GM15510 (cell line): Measurements from ENCODE around the gene NLRC5.

Source experiments
- POLR2A ChIP-seq: IDR thresholded peaks from 3 replicates; pipeline ENCODE4 v1.6.1; 2011; ENCODE audit warnings: borderline replicate concordance; ENCODE audit not compliant: insufficient read length; ENCODE audit errors: extremely low read depth

The NLRC5 gene

DNA sequence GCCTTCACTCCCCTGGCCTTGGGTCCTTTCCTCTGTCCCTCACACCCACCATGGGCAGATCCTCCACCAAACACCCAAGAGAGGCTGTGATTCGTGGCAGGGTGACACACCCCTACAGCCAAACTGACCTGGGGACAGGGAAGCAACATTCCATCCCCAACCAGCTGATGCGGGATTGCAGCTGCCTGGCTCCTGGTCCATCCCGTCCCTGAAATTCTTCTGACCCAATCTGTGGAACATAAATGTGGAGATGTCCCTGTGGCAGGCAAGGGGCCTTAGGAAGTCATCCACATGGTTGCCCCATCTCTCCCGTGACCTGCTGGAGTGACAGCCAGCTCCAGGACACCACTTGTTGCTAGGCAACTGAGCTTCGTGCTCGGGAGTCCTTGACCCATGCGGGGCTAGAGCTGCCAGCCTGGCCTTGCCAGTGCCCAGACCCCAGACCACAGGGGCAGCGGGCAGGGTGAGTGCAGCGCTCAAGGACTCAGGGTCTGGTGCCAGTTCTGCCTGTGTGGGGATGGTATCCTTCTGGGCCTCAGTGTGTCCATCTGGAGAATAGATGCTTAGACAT lies 69.0 kb downstream of the NLRC5 start:
- no peak for TF ChIP-seq POLR2A

DNA sequence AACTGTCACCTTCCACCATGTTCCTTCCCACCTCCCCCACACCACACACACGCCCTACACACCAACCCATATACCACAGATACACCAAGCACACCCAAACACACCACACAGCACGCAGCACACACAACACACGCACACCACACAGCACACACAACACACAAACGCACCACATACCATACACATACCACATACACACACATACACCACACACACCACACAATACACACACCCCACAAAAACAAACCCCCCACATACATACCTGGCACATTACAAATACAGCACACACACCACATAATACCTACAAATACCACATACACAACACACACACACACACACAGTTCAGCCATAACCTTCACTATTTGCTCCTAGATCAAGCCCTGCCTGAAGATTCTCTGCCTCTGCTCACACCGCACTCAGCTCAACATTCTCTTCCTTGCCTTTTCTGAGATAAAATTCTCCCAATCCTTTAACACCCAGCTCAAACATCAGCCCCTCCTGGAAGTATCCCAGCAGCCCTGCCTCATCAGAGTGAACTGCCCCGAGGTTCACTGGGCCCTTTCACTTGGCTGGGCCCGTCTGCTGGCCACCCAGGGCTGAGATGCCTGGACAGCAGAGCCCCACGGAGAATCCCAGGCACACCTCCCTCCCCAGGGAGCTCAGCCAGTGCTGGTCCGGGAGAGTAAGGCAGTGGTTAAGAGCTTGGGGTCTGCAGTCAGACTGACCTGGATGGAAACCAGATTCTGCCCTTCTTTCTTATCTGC lies 71.1 kb downstream of the NLRC5 start:
- no peak for TF ChIP-seq POLR2A

DNA sequence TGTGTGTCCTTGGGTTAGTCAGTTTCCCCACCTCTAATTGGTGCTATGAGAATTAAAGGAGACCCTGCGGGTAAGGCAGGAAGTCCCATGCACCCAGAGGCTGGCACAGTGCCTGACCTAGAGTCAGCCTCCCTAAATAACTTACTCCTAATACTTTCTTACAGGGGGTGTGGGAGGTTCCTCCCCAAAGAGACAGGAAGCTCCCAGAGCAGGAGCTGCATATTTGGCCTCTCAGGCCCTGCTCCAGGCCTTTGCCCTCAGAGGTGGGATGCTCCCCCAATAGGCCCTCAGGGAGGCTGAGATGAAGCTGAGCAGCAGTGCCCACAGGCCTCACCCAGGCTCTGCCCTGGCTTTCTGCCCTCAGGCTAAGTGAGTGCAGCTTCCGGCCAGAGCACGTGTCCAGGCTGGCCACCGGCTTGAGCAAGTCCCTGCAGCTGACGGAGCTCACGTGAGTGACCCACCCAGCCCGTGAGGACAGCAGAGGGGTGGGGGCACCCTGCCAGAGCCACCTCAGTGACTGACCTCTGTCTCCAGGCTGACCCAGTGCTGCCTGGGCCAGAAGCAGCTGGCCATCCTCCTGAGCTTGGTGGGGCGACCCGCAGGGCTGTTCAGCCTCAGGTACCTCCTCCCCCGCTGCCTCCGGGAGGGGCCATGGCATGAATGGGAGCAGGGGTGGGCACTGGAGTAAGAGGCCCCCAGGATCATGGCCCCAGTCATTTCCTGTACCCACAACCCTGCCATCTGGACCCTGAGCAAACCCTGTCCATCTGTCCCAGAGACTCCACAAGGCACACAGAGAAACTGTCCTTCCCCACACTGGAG lies 71.9 kb downstream of the NLRC5 start:
- TF ChIP-seq POLR2A: no peak

DNA sequence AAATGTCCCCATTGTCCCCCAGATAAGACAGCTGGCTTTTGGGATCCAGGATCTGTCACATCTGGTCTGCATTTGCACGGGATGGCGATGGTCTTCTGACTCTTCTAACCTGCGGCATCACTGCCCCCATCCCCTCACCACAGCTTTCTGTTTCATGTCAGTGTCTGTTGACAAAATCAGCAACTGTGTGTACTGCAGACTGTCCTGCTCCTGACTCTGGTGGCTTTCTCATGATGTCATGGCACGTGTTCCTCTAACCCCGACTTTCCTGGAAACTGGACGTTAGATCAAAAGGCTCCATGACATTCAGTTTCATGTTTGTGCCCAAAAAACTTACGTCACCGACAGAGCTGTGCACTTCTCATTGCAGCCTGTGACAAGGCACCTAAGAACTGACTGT lies 73.0 kb downstream of the NLRC5 start:
- no peak for TF ChIP-seq POLR2A

DNA sequence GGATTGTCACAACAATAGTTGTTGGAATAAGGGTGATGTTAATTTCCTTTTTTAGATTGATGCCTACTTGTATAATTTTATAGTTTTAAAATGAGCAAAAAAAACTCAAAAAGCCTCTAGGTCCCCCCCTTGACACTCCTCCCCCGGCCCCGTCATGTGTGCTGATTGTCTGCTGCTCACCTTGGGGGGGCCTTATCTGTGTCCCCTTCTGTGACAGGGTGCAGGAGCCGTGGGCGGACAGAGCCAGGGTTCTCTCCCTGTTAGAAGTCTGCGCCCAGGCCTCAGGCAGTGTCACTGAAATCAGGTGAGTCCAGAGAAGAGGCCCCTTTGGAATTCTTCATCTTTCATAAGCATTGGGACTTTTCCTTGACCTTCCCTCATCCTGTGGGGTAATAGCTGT lies 75.6 kb downstream of the NLRC5 start:
- TF ChIP-seq POLR2A: no peak

DNA sequence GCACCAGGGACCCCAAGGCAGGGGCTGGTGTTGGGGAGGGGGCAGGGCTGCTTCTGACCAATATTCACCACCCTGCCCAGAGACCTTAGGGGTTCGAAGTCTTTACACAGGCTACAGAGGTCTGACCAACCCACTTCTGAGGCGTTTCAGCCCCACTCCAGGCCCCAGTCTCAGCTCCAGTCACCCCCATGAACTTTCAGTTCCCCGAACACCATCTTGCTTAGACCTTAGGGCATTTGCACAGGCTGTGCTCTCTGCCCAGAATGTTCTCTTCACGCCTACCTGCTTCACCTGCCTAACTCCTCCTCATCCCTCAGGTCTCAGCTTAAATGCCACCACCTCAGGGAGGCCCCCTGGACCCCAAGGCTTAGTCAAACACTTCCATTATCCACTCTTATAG lies 77.3 kb downstream of the NLRC5 start:
- TF ChIP-seq POLR2A: no peak

DNA sequence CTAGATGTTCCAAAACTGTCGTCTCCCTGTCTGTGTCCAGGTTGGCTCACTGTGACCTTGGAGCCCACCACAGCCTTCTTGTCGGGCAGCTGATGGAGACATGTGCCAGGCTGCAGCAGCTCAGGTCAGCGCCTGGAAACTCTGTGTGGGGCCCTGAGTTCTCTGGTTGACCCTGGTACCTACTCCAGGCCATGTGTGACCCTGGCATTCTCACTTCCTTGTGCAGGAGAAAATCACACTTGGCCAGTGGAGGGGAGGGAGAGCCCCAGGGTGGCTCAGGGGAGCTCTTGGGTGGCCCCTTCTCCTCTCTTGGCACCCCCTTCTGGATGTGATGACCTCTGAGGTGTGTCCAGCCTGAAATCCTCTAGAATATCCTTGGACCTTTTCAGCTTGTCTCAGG lies 78.0 kb downstream of the NLRC5 start:
- TF ChIP-seq POLR2A: no peak

DNA sequence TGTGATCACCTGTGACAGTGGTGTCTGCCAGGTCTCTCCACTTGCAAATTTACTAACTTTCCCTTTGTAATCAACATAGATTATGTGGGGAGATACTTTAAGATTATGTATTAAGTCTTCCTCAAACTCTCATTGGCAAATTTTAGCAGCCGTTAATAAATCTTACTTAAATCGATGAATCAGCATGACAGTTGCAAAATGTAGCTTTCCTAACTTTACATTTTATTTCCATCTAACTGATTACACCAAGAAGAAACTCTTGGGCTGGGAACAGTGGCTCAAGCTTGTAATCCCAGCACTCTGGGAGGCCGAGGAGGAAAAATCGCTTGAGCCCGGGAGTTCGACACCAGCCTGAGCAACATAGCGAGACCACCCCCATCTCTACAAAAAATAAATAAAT lies 79.7 kb downstream of the NLRC5 start:
- no peak for TF ChIP-seq POLR2A

DNA sequence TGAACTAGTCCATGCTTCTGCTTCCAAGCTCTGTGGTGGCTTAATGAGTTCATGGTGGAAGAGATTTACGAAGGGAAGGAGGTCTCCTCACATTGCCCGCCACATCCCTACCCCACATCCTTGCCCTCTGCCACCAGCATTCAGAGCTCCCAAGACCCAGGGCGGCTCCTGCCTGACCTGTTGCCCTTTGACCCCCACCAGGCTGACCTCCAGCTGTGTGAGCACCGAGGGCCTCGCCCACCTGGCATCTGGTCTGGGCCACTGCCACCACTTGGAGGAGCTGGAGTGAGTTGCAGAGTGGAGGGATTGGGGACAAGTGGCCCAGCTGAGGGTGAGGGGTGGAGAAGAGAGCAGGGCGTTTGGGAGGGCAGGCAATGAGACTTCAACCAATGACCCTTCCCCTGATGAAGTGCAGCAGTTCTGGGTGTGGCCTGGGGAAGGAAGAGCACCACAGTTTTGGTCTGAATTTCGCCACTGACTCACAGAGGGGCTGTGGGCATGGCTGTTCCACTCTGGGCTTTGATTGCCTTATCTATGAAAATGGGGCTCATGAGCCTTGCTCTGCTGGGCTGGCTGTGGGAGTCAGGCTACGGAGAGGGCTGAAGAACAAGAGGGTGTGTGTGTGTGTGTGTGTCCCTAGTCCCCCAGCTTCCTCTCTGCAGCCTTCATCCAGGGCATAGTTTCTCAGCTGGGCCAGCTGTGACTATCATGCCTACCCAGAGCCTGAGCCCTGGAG lies 80.4 kb downstream of the NLRC5 start:
- TF ChIP-seq POLR2A: no peak

DNA sequence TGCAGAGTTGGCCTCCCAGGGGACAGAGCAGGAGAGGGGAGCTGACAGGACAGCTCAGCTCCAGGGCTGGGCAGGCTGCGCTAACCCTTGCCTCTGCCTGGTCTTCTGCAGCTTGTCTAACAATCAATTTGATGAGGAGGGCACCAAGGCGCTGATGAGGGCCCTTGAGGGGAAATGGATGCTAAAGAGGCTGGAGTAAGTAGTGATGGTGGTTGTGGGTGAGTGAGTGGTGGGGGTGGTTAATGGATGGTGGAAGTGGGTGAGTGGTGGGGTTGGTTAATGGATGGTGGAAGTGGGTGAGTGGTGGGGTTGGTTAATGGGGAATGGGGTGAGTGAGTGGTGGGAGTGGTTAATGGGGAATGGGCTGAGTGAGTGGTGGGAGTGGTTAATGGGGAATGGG lies 81.1 kb downstream of the NLRC5 start:
- no peak for TF ChIP-seq POLR2A

DNA sequence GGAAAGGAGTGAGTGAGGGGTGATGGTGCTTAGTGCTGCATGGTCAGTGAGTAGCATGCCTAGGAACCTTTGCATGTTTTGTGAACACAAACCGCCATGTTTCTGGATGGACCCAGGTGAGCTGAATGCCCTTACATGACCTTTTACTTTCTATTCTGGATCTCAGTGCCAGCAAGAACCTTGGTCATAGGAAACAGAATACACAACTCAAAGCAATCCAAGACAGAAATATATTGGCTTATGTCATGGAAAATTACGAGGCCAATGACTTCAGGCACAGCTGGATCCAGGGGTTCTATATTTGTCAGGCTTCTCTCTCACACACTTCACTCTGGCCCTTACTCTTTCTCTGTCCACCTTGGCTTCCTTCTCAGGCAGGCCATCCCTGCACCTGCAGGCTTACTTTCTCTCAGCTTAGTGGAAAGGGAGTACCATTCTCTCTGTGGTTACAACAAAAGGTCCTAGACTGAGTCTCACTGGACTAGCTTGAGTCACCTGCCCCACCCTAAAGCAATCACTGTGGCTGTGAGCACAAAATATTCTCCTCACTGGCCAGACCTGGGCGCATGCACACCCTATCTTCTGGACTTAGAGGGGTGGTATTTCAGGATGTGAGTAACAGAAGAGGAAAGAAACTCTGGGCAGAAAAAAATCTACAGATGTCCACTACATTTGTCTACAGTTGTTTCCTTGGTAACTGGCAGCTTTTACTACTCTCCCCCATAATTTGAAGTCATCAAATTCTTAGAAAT lies 82.7 kb downstream of the NLRC5 start:
- no peak for TF ChIP-seq POLR2A

DNA sequence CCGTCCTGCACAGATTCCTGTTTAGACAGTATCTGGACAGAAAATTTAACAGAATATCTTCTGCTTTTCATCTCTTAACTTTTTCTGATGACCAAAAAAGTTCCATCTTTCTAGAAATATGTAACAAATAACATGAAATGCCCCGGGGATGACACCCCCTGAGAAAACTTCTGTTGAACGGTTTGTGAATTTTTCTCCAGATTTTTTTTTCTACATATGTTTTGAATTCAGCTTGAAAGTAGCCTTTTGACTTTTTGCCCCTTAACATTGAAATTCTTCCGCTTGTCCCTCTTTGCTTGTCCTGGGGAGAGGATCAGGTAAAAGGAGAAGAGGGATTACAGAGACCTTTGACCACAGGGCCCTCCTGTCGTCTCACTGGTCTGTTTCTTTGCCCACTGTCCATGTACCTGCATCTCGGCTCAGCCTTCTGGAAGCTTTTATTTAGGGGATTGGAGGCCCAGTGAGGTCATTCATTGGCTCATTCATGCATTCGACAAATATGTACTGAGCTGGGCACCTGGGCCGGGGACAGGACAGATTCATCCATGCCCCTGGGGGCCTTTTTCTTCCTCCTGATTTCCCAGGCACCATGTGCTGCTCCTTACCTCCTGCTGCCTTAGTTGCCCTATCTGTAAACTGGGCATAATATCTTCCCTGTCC lies 83.4 kb downstream of the NLRC5 start:
- TF ChIP-seq POLR2A: no peak

DNA sequence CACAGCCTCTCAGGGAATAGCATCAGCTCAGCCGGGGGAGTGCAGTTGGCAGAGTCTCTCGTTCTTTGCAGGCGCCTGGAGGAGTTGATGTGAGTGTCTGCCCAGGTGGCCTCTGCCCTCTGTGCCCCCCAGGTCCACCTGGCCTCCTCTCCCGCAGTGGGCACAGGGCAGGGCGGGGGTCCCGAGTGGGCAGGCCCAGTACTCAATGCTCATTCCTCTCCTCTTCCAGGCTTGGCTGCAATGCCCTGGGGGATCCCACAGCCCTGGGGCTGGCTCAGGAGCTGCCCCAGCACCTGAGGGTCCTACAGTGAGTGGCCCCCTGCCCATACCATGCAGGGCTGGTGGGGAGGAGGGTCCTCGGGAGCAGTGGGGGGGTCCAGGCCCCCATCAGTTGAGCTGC lies 88.4 kb downstream of the NLRC5 start:
- TF ChIP-seq POLR2A: no peak

DNA sequence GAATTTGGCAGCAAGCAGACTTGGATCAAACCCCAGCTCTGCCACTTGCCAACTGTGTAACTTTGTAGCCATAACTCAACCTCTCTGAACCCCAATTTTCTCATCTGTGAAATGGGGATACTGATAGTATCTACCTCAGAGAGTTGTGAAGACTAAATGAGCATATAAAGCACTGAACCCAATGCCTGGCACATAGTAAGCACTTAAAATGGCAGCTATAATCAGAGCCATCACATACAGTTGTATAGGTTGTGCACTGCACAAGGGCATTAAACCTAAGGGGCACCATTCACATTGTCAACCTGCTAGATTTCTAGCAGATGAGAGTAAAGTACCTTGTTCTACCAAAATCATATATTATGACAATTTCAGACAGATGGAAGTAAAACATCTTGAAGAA lies 92.4 kb downstream of the NLRC5 start:
- TF ChIP-seq POLR2A: no peak
